NCI-H226 (cell line): Measurements from ENCODE around the gene NFIB.
A peak's percentile ranks its signal among the peaks of the same experiment; 100 is the strongest.

Experiments used
- DNase-seq: peaks from one replicate; pipeline ENCODE4 v3.0.0-alpha.2; 2015

Gene NFIB

DNA sequence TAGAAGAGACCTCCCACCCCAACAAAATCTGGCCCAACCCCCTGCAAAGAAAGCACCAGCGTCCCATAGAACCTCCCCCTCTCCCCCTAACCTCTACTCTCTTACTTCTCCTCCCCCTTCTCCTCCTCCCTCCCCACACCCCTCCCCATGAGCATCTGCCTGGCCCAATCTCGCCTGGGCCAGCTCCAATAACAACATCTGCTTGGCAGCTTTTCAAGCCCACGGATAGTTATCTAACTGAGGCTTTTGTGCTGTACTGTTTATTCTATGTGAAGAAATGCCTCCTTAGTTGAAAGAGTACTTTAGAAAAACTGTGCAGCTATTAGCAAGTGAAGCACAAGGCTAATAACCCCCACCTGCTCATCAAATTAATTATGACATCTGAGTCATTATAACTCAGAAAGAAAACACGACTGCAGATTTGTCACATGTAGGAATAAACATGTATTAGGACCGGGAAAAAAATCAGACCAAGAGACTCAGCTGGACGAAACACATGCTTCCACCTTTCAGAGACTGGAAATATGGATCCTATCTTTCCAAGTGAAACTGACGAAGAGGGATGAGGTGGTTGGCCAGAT is 42.8 kb downstream of the NFIB start:
- DNase-seq, result peak; percentile 64

GRCh38 chr9:14270358-14271092 is 43.4 kb downstream of the NFIB start:
- no peak for DNase-seq

- DNase-seq, result no peak
Measured at GRCh38 chr9:14269916-14270315, 44.0 kb downstream of the NFIB start.

DNA sequence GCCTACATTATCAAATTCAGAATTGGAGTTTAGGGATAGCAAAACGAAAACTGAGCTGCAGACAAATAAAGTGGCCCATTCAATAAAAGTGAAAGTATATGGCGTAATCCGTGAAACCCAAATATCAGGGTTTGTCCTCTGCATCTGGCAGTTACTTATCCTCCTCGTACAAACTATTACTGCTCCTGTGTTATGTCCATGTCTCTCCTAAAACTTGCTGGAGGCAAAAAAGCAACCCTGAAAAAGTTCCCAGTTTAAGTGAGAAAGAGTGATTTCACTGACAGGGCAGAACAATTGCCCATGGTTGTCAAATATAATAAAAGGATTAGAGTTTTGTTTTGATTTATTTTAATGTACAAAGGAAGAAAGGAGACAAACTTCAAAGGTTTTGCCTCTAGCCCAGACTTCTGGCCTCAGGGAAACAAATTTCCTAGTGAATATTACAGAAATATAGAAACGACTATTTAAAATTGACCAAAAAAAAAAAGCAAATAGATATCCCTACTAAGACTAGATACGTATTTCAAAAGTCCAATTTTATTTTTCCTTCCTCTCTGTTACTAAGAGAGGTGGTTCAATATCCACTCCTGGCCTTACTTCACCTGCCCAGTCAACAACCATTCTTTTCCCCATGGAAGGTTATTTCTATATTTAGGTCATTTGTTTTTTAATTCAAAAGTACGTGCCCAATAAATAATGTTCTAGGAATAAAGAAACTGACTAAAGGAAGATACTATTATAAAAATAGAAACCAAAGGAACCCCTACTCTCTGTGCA is 50.0 kb downstream of the NFIB start:
- no peak for DNase-seq

DNA sequence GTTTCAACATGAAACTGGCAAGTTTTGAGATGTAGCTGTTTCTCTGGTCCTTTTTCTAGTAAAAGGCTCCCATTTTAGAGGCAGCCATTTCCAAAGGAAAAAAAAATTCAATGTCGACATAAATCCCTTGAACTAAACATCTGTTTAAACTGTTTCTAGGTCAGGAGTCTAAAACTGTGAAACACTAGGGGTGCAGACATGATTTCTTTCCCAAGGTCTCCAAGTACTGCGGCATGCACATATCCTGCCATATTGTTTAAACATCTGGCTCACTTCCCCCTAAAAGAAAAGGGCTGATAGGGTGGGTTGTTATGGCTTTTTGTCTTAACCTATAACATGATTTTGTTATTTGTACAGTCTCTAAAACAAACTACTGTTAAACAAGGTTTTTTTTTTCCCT is 51.1 kb downstream of the NFIB start:
- DNase-seq, result no peak

DNA sequence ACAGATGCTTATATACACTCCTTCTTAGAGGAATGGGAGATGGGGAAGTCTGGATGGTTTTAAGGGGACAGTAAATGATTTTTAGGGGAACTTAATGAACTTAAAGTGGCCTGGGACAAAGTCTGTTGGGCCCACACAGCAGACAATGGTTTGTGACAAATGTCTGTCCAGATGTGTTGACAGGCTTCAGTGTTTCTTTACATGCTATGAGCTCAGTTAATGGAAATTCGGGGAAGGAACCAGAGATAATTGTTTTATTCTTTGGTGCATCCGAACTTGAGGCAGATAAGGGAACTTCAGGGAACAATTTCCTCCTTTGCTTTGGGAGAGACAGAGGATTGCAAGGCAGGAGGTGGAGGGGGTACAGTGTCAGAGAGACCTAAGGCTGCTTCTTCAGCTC is 52.3 kb downstream of the NFIB start:
- DNase-seq, result no peak

GRCh38 chr9:14260101-14260500 is 53.8 kb downstream of the NFIB start:
- DNase-seq, result no peak

DNA sequence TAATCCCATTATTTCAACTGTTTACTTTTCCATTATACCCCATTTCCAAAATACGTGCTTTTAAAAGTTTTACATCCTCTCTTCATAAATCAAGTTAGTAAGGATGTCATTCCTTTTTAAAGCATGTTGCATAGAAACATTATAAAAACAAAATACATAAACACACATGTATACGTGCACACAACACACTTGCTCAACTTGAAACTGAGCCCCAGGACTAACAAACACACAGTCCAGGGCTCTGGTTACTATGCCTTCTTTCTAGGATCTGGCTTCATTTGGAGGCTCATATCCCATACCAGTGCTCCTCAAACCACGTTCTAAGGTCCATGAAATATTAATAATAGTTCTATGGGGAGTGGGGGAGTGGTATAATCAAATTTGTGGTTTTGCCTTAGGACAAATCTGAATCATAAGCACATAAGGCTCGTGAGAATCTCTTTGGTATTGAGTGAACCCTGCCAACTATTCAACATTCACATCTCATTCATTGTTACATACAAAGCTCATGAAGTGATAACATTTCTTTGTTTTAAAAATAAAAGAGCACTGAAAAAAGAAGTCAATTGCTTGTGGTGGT is 55.2 kb downstream of the NFIB start:
- peak; percentile 75 for DNase-seq

DNA sequence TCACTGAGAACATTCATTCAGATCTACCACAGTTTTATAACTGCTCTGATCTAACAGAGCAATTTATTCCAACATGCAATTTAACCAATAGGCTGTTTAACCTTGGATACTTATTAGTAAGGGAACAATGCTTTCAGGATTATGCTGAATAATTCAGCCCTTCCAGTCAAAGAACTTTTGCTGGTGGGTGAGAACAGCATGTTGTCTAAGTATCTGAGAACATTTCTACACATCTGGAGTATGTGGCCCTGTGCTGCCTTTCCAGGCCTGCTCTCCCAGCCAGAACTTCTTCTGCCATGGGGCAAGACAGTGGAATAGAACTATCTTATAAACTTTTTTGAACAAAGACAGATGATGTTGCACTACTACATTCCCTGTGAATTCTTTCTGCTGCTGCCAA is 55.8 kb downstream of the NFIB start:
- no peak for DNase-seq

DNA sequence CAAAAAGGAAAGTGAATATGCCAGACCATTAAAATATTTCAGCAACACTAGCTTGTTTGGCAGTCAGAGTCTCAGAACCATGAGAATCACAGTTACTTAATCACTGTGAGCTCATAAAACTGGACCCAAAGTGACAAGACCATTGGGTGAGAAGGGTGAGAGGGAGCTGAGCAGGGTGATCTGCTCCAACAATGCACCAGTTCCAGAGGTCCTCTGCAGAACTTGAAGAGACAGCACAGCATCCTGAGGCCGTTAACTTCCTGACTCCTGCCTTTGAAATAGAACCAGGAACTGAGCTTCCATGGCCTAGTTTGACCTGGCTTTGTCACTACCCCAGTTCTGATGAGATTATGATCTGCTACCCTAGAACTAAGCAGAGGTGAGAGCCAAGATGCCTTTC is 57.4 kb downstream of the NFIB start:
- DNase-seq, result no peak

DNA sequence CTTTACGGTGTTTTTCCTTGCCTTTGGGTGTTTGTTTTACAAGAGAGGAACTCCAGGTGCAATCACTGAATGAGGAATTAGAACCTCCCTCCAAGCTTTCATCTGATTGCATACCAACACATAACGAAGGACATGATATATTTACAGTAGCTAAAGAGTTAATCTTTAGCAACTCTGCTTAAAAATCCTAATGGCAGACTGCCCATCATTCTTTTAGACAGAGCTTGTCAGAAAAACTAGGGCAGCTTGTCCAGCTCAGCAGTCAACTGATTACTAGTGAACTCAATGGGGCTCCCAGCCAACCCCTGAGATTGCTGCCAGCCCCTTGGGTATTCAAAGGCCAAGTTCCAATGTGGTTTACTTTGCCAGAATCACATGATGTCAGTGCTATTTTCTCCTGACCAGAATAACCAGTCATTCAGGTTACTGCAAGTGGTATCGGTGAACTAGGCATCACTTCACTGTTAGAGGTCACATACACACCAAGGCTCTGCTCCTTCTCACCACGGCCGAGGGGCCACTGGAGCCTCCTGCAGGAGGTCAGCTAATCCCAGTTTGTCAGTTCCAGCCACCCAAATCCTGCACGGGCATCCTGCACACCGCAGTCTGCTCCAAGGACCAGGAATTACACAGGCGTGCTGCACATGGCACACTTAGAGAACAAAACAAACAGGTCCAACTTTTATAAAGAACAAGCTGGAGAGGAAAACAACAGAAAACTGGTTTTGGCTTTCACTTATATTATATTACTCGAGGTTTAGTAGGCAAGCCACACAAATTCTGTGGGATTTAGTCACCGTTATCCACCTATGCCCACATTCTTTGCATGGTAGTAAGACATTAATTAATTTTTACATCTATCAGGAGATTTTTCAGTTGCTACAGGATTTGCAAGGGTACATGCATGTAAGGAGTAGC is 62.5 kb downstream of the NFIB start:
- peak; percentile 96 for DNase-seq

GRCh38 chr9:14250794-14251153 is 63.2 kb downstream of the NFIB start:
- no peak for DNase-seq

- DNase-seq, result no peak
Measured at GRCh38 chr9:14249527-14249926, 64.4 kb downstream of the NFIB start.

- no peak for DNase-seq
Measured at GRCh38 chr9:14248149-14248548, 65.8 kb downstream of the NFIB start.

GRCh38 chr9:14247577-14247976 is 66.4 kb downstream of the NFIB start:
- DNase-seq, result no peak

DNA sequence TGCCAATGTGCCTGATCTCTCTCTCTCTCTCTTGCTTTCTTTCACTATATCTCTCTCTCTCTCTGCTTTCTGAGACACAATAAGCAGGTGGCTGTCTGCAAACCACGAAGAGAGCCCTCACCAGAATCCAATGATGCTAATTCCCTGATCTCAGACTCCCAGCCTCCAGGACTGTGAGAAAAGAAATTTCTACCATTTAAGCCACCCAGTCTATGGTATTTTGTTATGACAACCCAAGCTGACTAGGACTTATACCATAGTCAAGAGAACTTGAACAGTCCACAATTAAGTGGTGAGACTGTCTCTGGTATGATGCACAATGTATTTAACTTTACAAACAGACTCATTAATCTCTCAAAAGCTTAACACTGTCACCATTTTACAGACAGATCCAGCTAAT is 67.0 kb downstream of the NFIB start:
- no peak for DNase-seq

- DNase-seq, result peak; percentile 79
Measured at GRCh38 chr9:14245901-14246525, 67.9 kb downstream of the NFIB start.

DNA sequence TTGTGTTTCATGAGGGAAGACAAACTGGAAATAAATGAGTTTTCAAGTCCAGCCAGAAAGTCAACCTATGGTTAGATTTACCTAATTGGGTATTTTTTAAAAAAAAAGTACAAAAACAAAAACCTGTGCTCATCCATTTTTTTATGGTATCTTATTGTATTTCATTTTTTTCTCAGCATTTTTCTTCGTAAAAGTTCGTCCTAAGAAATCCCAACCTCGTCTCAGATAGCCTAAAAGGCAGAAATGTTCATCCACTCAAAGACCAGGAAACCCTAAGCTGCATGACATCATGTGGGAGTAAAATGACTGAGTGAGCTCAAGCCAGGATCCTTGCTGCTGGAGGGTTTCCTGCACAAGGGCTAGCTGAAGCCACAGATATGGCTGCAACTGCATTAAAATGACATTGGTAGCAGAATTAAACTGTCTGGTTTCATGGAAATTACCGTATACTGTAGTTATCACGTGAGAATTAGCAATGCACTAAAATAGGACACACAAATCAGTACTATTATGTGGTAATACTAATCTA is 70.4 kb downstream of the NFIB start:
- DNase-seq, result peak; percentile 43

DNA sequence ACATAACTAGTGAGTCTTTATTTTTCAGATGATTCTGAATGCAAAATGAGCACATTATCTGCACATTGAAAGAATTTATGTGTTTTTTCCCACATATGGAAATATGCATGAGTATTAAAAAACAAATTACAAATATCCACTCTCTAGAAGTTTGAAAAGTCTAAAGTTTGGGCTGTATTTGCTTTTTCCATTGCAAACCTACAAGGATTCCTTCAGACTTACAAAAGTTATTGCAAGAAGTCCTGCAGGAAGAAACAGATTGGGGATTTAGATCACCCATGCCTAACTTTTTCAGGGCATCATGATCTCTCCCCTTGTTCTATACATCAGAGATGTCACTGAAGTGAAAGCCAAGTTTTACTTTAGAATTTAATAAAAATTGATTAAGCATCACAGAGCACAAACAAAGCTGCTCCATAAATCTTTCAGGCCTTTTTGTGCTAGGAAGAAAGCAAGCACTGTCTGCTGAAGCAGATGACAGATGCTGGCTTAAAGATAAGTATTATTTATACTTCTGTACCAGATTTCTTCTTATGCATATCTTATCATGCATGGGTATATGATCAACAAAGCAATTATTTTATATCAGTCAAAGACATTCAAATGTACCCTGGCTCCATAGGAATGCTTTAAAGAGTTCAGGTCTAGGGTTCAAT is 71.7 kb downstream of the NFIB start:
- no peak for DNase-seq

DNA sequence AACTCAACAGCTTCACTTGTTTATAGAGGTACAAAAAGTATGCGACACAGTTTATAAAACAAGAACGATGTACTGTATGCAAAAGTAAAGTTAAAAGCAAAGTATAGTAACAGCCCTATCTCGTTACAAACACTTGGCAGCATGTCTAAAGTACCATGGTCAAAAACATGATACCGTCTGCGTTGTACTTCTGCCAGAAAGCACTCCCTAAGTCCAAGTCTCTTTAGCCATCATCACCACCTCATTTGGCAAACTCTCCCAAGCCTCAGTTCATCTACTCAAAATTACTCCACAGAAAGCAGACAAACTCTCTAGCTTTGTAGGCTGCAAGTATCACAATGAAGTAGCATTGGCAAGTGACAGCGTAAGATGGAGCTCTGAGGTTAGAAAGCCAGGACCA is 73.4 kb downstream of the NFIB start:
- DNase-seq, result no peak

GRCh38 chr9:14238518-14238917 is 75.4 kb downstream of the NFIB start:
- DNase-seq, result peak; percentile 93
